22Rv1 (cell line): ENCODE results near the gene MAGI2.

Source experiments
- H3K27ac ChIP-seq: fragments of 450-650 bp; 2 replicates; pipeline ENCODE4 v1.5.1; 2017
- ZFX ChIP-seq: fragments of 450-650 bp; IDR thresholded peaks from 2 replicates; pipeline ENCODE4 v1.6.1; 2017; ENCODE audit warnings: antibody characterized with exemption, borderline replicate concordance
- TF ChIP-seq, protein P1 (sequence below): fragments of 450-650 bp; IDR thresholded peaks from 2 replicates; pipeline ENCODE4 v1.5.1; 2017; ENCODE audit warnings: mild to moderate bottlenecking

Gene MAGI2

DNA sequence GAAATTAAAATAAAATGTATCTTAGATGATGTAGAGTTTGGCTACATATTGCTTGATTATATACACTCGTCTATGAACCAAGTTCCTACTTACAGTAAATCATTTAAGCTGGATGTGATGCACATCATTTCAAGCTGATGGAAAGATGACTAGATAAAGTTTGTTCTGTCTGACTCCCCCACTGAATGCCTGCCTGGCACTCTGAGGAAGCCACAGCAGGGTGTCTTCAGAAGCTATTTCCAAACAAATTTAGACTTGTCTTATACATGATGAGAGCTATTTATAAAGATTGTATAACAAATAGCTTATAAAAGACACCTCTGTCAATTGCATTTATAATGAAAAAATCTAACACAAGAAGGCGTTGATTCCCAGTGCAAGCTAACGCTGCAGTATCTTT is 741.4 kb downstream of the MAGI2 start:
- H3K27ac ChIP-seq: no peak overlapping the region
- TF ChIP-seq, protein P1, sequence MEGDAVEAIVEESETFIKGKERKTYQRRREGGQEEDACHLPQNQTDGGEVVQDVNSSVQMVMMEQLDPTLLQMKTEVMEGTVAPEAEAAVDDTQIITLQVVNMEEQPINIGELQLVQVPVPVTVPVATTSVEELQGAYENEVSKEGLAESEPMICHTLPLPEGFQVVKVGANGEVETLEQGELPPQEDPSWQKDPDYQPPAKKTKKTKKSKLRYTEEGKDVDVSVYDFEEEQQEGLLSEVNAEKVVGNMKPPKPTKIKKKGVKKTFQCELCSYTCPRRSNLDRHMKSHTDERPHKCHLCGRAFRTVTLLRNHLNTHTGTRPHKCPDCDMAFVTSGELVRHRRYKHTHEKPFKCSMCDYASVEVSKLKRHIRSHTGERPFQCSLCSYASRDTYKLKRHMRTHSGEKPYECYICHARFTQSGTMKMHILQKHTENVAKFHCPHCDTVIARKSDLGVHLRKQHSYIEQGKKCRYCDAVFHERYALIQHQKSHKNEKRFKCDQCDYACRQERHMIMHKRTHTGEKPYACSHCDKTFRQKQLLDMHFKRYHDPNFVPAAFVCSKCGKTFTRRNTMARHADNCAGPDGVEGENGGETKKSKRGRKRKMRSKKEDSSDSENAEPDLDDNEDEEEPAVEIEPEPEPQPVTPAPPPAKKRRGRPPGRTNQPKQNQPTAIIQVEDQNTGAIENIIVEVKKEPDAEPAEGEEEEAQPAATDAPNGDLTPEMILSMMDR: no peak
- no peak for TF ChIP-seq ZFX

DNA sequence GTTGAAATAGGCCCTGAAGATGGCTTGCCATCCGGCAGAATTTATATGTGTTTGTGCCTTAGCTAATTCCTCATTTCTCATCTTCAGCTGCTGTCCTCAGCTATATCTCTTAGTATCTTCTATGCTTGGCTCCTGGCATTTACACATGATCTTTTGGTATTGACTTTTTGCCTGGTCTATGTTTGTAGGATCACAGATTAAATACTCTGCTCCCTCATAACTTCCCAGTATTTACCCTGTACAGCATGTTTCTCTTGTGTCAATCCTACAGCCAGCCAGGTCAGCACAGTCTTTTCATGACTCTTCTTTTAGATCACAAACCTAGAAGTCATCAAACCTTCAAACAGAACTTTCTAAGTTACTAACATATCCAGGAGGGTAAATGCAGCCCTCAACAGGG is 743.8 kb downstream of the MAGI2 start:
- peak overlapping the region; percentile 52 for H3K27ac ChIP-seq
- TF ChIP-seq, protein P1: no peak
- no peak for TF ChIP-seq ZFX

DNA sequence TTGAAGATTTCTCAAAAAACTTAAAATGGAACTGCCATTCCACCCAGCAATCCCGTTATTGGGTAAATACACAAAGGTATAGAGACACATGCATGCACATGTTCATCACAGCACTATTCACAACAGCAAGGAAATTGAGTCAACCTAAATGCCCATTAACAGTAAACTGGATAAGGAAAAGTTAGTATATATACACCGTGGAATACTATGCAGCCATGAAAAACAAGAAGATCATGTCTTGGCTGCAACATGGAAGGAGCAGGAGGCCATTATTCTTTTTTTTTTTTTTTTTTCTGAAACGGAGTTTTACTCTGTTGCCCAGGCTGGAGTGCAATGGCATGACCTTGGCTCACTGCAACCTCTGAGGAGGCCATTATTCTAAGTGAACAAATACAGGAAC is 749.0 kb downstream of the MAGI2 start:
- TF ChIP-seq, protein P1: no peak
- TF ChIP-seq ZFX: no peak
- H3K27ac ChIP-seq: no peak overlapping the region

DNA sequence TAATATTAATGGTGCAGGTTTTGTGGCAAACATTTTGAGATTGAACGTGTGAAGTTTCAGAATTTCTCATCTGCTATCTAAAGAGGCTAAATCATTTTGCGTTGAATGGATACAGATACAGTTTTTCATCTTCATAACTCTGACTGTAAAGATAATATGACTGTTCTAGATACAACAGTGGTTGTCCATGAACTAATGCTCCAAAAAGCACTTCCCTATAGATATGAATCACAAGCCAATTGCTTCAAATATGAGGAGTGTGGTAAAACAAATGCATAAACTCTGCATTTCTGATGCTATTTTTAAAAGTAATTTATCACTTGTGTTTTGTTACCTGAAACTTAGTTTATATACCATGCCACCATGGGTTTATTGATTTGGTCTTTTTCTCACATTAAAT is 750.1 kb downstream of the MAGI2 start:
- H3K27ac ChIP-seq: no peak overlapping the region
- TF ChIP-seq ZFX: no peak
- TF ChIP-seq, protein P1: no peak

DNA sequence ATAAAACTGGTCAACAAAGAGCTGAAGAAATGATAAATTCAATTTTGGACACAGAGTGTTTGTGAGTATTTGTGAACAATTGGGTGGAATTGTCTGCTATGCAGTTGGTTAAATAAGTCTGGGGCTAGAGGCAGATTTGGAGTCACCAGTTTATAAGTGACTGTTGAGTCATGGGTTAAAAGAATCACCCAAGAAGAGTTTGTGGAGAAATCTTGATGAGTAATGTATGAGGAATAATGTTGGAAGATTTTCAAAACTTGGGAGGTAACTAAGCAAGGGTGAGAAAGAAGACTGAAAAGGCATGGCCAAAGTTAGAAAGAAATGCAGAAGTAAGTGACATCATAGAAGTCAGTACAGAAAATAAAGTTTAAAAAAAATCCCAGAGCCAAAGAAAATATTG is 750.7 kb downstream of the MAGI2 start:
- TF ChIP-seq ZFX: no peak
- TF ChIP-seq, protein P1: no peak

DNA sequence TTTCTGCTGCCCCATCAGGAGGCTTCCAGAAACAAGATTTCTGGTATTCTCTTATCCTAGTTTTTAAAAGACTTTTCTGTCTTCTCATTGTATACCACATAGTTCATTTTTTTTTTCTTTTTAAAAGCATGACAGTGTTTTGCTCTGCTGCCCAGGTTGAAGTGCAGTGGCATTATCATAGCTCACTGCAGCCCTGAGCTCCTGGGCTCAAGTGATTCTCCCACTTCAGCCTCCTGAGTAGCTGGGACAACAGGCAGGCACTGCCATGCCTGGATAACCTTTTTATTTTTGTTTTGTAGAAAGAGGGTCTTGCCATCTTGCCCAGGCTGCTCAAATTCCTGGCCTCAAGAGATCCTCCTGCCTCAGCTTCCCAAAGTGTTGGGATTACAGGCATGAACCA is 757.6 kb downstream of the MAGI2 start:
- TF ChIP-seq, protein P1: no peak
- no peak for TF ChIP-seq ZFX

More for the DNA sequence above, 750.7 kb downstream of the MAGI2 start:
- no peak overlapping the region for H3K27ac ChIP-seq

DNA sequence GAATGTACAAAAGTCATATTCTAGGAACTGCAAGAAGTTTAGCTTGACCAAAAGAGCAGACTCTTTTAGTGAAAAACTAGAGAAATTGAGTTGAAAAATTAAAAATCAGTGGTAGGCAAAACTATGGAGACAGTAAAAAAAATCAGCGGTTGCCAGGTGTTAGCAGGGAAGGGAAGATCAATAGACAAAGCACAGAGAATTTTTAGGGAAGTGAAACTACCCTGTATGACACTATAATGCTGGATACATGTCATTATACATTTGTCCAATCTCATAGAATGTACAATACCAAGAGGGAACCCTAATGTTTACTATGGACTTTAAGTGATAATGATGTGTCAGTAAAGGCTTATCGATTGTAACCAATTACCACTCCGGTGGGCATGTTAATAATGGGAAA is 761.9 kb downstream of the MAGI2 start:
- TF ChIP-seq ZFX: no peak
- TF ChIP-seq, protein P1: no peak

More for the DNA sequence above, 757.6 kb downstream of the MAGI2 start:
- H3K27ac ChIP-seq: no peak overlapping the region

More for the DNA sequence above, 761.9 kb downstream of the MAGI2 start:
- H3K27ac ChIP-seq: no peak overlapping the region
